IMR-90 (cell line): ENCODE measurements around the gene FGF3.

ENCODE experiments used
- USF2 ChIP-seq: fragments of 150-350 bp; IDR thresholded peaks from 2 replicates; pipeline ENCODE4 v1.6.1; 2017; ENCODE audit warnings: mild to moderate bottlenecking, antibody characterized with exemption, low read length, low read depth
- TF ChIP-seq, protein P1 (sequence below): conservative IDR thresholded peaks from 2 replicates; pipeline ENCODE4 v1.5.1; 2012; ENCODE audit warnings: mild to moderate bottlenecking, low read depth, low read length, improper control_type of control experiment

GRCh38 chr11:69810289-69811118, 8.7 kb downstream of the FGF3 start:
- TF ChIP-seq, protein P1, sequence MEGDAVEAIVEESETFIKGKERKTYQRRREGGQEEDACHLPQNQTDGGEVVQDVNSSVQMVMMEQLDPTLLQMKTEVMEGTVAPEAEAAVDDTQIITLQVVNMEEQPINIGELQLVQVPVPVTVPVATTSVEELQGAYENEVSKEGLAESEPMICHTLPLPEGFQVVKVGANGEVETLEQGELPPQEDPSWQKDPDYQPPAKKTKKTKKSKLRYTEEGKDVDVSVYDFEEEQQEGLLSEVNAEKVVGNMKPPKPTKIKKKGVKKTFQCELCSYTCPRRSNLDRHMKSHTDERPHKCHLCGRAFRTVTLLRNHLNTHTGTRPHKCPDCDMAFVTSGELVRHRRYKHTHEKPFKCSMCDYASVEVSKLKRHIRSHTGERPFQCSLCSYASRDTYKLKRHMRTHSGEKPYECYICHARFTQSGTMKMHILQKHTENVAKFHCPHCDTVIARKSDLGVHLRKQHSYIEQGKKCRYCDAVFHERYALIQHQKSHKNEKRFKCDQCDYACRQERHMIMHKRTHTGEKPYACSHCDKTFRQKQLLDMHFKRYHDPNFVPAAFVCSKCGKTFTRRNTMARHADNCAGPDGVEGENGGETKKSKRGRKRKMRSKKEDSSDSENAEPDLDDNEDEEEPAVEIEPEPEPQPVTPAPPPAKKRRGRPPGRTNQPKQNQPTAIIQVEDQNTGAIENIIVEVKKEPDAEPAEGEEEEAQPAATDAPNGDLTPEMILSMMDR: no peak
- no peak for TF ChIP-seq USF2
